ENCODE data around the gene ZG16B.

DNA sequence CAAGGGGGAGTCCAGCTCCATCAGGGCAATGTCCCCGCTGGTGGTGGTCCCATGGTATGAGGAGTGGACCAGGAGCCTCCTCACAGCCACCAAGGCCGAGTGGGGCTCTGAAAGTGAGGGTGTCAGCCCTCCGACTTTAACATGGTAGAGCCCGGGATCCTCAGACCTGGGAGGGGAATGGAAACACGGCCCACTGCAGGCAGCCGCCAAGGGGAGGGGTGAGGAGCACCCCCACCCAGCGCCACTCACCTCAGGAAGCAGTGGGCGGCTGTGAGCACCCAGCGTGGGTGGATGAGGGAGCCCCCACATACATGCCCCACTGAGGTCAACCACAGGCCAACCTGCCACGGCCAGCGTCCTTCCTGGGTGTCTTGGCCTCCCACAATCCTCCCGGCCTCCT lies 10.8 kb downstream of the ZG16B start:
- TF ChIP-seq, protein P1, sequence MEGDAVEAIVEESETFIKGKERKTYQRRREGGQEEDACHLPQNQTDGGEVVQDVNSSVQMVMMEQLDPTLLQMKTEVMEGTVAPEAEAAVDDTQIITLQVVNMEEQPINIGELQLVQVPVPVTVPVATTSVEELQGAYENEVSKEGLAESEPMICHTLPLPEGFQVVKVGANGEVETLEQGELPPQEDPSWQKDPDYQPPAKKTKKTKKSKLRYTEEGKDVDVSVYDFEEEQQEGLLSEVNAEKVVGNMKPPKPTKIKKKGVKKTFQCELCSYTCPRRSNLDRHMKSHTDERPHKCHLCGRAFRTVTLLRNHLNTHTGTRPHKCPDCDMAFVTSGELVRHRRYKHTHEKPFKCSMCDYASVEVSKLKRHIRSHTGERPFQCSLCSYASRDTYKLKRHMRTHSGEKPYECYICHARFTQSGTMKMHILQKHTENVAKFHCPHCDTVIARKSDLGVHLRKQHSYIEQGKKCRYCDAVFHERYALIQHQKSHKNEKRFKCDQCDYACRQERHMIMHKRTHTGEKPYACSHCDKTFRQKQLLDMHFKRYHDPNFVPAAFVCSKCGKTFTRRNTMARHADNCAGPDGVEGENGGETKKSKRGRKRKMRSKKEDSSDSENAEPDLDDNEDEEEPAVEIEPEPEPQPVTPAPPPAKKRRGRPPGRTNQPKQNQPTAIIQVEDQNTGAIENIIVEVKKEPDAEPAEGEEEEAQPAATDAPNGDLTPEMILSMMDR (IDR thresholded peaks at IDR 0.05; ENCODE audit: low read depth, low read length, poor library complexity, severe bottlenecking) = no peak
- no peak for TF ChIP-seq EZH2phosphoT487 (IDR thresholded peaks at IDR 0.05; ENCODE audit: borderline replicate concordance, low read length)
